HepG2 (cell line): Measurements from ENCODE around the gene TEF. TPM values are rescaled to one million over a fixed set of nuclear protein-coding genes. Genes with fewer than 3 reads are reported as not detected.
A peak's percentile ranks its signal among the peaks of the same experiment; 100 is the strongest.

Source experiments
- CBX1 ChIP-seq: IDR thresholded peaks from one replicate; pipeline ENCODE4 v1.6.1; 2016; ENCODE audit warnings: antibody characterized with exemption, low read depth
- DMTF1 ChIP-seq: sonication (generic); formaldehyde crosslinking; IDR thresholded peaks from 2 replicates; pipeline ENCODE4 v1.4.0; 2020; ENCODE audit warnings: mild to moderate bottlenecking, missing genetic modification reagents
- ETV6 ChIP-seq: sonication (generic); formaldehyde crosslinking; conservative IDR thresholded peaks from 2 replicates; pipeline ENCODE4 v1.4.0; 2020; ENCODE audit warnings: missing genetic modification reagents
- NR2F6 ChIP-seq, 2 experiments: IDR thresholded peaks; 2 replicates each; pipeline ENCODE4 v1.6.1; 2016; ENCODE audit warnings: antibody characterized with exemption in 1 of 2, mild to moderate bottlenecking in 1 of 2
- ZBTB49 ChIP-seq: sonication (generic); formaldehyde crosslinking; IDR thresholded peaks from 2 replicates; pipeline ENCODE4 v1.4.0; 2020; ENCODE audit warnings: missing genetic modification reagents, borderline replicate concordance
- ZFP36 ChIP-seq: fragments of 150-350 bp; IDR thresholded peaks from 2 replicates; pipeline ENCODE4 v1.6.1; 2018; ENCODE audit warnings: borderline replicate concordance, low read length, low read depth; ENCODE audit not compliant: partially characterized antibody
- ZNF335 ChIP-seq: sonication (generic); formaldehyde crosslinking; IDR thresholded peaks from 2 replicates; pipeline ENCODE4 v1.4.0; 2020; ENCODE audit warnings: missing genetic modification reagents
- ZNF543 ChIP-seq: sonication (generic); formaldehyde crosslinking; IDR thresholded peaks from 2 replicates; pipeline ENCODE4 v1.4.0; 2020; ENCODE audit warnings: mild to moderate bottlenecking, missing genetic modification reagents
- ZNF569 ChIP-seq: sonication (generic); formaldehyde crosslinking; IDR thresholded peaks from 2 replicates; pipeline ENCODE4 v1.5.0; 2020; ENCODE audit warnings: mild to moderate bottlenecking, missing genetic modification reagents, moderate library complexity, borderline replicate concordance
- ZNF609 ChIP-seq: sonication (generic); formaldehyde crosslinking; IDR thresholded peaks from 2 replicates; pipeline ENCODE4 v1.4.0; 2020; ENCODE audit warnings: mild to moderate bottlenecking, missing genetic modification reagents, borderline replicate concordance
- ZNF740 ChIP-seq: sonication (generic); formaldehyde crosslinking; IDR thresholded peaks from 2 replicates; pipeline ENCODE4 v1.4.0; 2020; ENCODE audit warnings: missing genetic modification reagents
- ZNF766 ChIP-seq: sonication (generic); formaldehyde crosslinking; IDR thresholded peaks from 2 replicates; pipeline ENCODE4 v1.5.0; 2020; ENCODE audit warnings: missing genetic modification reagents, borderline replicate concordance
- ZSCAN9 ChIP-seq: IDR thresholded peaks from 2 replicates; pipeline ENCODE4 v1.6.1; 2016; ENCODE audit warnings: borderline replicate concordance
- ZUFSP ChIP-seq: sonication (generic); formaldehyde crosslinking; IDR thresholded peaks from 2 replicates; pipeline ENCODE4 v1.9.0; 2021; ENCODE audit warnings: missing genetic modification reagents, mild to moderate bottlenecking, borderline replicate concordance
- polyA plus RNA-seq, 8 experiments: library from polyadenylated mRNA; depleted of rRNA in 3 of 8; stranded (reverse) in 7 of 8; unstranded in 1 of 8; fragments of >200 nt; fragmentation: Illumina TruSeq in 4 of 8; extraction: Trizol in 4 of 8; gene quantifications; 2 replicates each; pipeline versions ENCODE4 v1.2.1 to v1.2.3, GENCODE V29; 2011 to 2016; ENCODE audit warnings: low read depth in 4 of 8, missing spikeins in 1 of 8, mixed read lengths in 1 of 8; ENCODE audit not compliant: insufficient read depth in 1 of 8
- total RNA-seq, 5 experiments: library from RNA; depleted of rRNA; stranded (reverse); fragments of >200 nt; fragmentation: Illumina TruSeq; extraction: Trizol; gene quantifications; 2 replicates each; pipeline ENCODE4 v1.2.3, GENCODE V29; 2016; ENCODE audit warnings: low read depth in 1 of 5

Gene TEF
- total and polyA plus RNA-seq, 2 of the 13 experiments (the other 11 are each of a cell fraction or from before 2014, with no cell fraction given) = 7.6 to 11.2 TPM

GRCh38 chr22:41446639-41447434 is 65.1 kb downstream of the TEF start, which contains the start of gene TOB2 (continued):
- TF ChIP-seq ZBTB49 (CRISPR knock-in tag) = peak; percentile 1; the same call in 1 of the 2 replicates
- peak; percentile 89 for TF ChIP-seq ZNF335
- TF ChIP-seq NR2F6 (IDR thresholded peaks at IDR 0.05) = peak; percentile 63
- peak; percentile 89 for TF ChIP-seq NR2F6 (CRISPR knock-in tag; IDR thresholded peaks at IDR 0.05)
- no peak for TF ChIP-seq ZUFSP (CRISPR knock-in tag)
- no peak for TF ChIP-seq ZNF569 (CRISPR knock-in tag)
- peak; percentile 91 for TF ChIP-seq CBX1
- TF ChIP-seq ZFP36 = no peak
- peak; percentile 85; the same call in 1 of the 2 replicates for TF ChIP-seq ZNF740
- no peak for TF ChIP-seq DMTF1 (CRISPR knock-in tag)
- peak; percentile 79 for TF ChIP-seq ZNF609 (CRISPR knock-in tag)
- peak; percentile 92 for TF ChIP-seq ZNF766 (CRISPR knock-in tag)
- TF ChIP-seq ZSCAN9 = peak; percentile 89
- peak; percentile 83 for TF ChIP-seq ETV6 (CRISPR knock-in tag)
- peak; percentile 83; the same call in 1 of the 2 replicates for TF ChIP-seq ZNF543
